NCI-H146 (cell line): ENCODE data around the gene GINM1.

ENCODE experiments used
- DNase-seq: peaks from one replicate; lab custom pipeline; 2025; lab: John Stamatoyannopoulos, UW

The GINM1 gene, protein sequence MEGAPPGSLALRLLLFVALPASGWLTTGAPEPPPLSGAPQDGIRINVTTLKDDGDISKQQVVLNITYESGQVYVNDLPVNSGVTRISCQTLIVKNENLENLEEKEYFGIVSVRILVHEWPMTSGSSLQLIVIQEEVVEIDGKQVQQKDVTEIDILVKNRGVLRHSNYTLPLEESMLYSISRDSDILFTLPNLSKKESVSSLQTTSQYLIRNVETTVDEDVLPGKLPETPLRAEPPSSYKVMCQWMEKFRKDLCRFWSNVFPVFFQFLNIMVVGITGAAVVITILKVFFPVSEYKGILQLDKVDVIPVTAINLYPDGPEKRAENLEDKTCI

GRCh38 chr6:149565527-149566409 lies at the start of gene GINM1:
Gene GINM1, plus strand, starts transcription at chr6:149566375. Its CDS starts 40 bp downstream, at chr6:149566415.
- DNase-seq = peak; percentile 96

GRCh38 chr6:149529650-149530049 lies 36.5 kb upstream of the GINM1 start:
- no peak for DNase-seq

DNA sequence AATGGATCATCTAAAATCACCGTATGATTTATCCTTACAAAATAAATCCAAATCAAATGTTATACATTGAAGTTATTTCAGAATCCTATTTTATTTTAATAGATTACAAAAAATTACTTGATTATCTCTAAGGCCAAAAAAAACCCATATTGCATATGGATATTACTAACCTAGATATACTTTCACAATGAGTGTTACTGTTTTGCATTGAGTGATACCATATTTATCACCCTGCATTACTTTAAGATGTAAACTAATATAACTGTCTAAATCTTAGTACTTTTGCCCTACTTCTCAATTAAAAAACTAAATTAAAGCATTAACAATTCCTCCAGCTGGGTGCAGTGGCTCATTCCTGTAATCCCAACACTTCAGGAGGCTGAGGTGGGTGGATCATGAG lies 31.4 kb upstream of the GINM1 start:
- DNase-seq = no peak

DNA sequence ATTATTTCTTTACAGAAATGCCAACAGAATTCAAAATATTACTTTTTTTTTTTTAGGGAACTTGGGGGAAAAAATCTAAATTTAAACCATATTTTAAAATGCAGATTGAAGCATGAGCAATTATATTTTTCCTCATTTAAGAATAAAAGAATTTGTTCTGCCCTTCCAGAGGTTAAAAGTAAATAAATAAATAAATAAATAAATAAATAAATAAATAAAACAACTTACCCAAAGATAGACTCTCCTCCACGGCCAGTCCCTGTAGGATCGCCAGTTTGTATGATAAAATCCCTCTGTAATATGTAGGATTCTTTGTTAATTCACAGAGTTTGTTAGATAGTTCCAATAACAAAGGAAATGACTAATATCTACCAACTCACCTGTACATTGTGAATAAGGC lies 25.0 kb upstream of the GINM1 start:
- no peak for DNase-seq

DNA sequence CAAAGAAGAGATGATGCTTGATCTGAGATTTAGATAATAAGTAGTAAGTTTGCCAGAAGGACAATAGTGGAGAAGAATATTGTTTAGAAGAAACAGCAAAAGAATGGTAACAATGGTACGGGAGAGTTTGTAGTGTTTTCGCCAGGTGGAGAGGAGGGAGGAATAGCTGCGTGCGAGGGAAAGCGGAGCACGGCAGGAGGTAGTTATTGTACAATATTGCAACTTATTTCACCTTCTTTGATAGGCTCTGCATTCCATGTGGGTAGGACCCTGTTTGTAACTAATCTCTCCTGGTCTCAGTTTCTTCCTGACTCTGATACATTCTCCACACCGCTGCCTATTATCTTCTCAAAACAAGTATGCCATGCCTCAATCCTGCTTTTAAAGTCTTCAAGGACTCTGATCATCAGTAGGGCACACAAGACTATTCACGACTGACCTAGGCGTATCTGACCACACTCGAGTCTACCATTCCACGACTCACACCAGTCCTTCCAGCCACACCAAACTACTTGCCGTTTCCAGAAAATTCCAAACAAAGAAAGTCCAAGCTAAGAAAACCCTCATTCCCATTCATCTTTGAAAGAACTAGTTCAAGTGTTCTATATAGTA lies 21.4 kb upstream of the GINM1 start:
- DNase-seq = peak; percentile 41

- DNase-seq = peak; percentile 61
Measured at GRCh38 chr6:149545258-149545753, 20.9 kb upstream of the GINM1 start.

DNA sequence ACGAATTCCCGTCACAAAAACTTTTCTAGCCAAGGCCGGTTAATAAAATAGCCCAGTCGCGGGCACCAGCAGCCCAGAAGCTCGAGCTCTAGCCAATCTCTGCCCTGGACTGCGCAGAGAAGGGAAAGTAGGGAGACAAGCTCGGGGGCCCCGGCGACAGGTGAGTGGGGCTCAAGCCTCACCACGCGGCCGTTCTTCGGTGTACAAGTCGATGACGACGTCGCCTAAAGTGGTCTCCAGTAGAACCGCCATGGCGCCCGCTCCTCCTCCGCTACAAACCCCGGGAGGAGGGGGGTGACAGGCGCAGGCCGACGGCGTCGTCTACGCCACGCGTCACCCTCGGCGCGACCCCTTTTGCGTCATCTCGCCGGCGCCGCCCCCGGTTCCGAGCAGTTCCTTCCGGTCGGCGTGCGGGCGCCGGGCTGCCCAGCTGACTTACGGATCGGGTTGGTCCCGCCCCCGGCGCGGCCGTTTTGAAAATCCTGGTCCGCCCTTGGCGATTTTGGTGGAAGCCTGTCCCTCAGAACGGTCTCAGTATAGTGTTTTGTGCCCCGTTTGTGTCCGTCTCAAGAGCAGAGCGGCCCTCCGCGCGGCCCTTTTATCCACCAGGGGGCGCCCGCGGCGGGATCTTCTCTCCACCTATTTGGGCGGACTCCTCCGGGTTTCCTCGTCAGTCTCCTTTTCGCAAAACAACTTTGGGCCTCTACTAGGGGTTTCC lies 20.3 kb upstream of the GINM1 start, which contains the start of gene PPIL4:
TSS of gene PPIL4 (minus strand) at position 290 of the 718 bp plus-strand sequence. CDS start at position 252, 38 bp downstream.
- peak; percentile 97 for DNase-seq

- no peak for DNase-seq
Measured at GRCh38 chr6:149551920-149552319, 14.3 kb upstream of the GINM1 start.

DNA sequence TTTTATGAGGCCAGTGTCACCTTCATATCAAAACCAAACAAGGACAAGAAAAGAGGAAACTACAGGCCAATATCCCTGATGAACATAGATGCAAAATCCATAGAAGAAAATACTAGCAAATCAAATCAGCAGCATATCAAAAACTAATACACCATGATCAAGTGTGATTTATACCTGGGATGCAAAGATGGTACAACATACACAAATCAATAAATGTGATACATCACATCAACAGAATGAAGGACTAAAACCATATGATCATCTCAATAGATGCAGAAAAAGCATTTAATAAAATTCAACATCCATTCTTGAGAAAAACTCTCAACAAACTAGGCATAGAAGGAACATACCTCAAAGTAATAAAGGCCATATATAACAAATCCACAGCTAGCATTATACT lies 8.1 kb upstream of the GINM1 start:
- DNase-seq = no peak

- DNase-seq = no peak
Measured at GRCh38 chr6:149559389-149559788, 6.8 kb upstream of the GINM1 start.

DNA sequence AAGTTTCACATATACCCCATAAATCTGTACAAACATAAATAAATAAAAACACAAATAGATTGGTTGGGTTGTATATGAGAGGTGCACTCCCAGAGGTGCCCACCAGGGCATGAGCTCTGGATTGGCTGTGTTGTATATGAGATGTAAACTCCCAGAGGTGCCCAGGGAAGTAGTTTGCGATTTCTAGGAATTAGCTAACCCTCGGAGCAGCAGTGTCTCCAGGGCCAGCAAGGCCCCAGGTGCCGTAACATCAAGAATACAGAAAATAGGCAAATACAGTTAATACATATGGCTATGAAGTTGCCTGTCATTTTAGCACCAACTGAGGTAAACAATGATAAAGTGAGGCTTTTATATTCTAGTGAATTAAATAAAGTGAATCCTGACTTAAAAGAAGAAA lies 5.4 kb upstream of the GINM1 start:
- peak; percentile 29 for DNase-seq

GRCh38 chr6:149563203-149563927 lies 2.8 kb upstream of the GINM1 start:
- no peak for DNase-seq

DNA sequence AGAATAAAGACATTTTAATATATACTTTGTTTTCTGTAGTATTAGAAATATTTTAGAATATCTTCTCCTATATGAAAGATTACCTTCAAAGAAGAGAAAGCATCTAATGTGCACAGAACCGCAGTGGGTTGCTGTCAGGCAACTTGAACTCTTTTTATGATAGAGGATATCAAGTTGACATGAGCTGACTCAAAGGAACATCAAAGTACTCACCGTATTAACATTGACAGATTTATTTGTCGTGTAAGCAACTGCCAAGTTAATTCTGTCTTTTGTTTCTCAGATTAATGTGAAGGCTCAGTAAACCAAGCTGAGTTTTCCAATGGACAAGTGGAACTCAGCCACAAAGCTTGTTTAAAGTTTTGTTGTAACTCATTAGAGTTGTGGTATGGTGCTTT lies 2.2 kb upstream of the GINM1 start:
- no peak for DNase-seq

- peak; percentile 81 for DNase-seq
Measured at GRCh38 chr6:149566410-149567193, 427 bp downstream of the GINM1 start.

GRCh38 chr6:149567194-149567586 lies 1.0 kb downstream of the GINM1 start:
- DNase-seq = no peak

DNA sequence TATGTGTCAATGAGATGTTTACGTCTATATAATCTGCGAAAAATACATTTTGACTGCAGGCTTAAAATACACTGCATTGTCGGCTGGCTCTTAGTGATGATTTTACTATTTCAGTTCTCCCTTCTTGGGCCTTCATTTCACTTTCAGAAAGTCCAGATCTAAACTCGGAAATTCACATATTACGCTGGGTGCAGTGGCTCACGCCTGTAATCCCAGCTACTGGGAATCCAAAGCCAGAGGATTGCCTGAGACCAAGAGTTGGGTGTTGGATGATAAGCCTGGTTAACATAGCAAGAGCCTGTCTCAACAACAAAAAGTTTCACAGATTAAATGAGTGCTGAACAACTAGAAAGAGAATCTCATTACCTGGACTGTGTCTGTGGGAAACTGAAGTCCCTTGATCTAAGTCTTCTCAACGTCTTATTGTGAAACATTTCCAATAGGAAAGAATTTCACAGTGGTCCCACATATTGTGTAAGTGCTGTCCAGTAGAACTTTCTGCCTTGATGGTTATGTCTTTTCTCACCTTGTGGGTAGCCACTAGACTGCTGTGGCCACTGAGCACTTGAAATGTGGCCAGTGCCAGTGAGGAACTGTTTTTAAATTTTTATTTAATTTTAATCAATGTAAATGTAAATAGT lies 1.9 kb downstream of the GINM1 start:
- DNase-seq = no peak

DNA sequence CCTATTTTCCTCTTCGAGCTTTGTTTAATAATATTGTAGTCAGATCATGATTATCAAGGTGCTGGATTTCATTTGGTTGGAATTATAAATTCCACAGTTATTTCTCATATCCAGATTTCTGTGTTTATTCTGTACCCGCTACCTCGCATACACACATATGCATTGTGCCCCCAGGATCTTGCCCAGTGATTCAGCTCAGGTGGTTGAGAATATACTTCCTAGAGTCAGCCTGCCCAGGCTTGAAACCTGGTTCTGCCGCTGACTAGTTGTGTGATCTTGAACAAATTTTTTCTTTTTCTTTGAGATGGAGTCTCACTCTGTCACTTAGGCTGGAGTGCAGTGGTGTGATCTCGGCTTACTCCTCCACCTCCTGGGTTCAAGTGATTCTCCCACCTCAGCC lies 14.7 kb downstream of the GINM1 start:
- DNase-seq = no peak

- DNase-seq = no peak
Measured at GRCh38 chr6:149581349-149581748, 15.2 kb downstream of the GINM1 start.

DNA sequence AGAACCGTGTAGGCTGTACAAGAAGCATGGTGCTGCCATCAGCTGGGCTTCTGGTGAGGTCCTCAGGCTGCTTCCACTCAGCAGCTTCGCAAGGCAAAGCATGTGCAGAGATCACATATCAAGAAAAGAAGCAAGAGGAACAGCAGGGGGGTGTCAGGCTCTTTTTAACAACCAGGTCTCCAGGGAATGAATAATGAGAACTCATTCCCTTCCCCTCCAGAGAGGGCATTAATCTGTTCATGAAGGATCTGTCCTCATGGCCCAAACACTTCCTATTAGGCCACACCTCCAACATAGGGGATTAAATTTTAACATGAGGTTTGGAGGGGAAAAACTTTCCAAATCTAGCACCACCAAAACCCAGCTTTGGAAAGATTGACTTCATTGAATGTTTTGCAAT lies 20.0 kb downstream of the GINM1 start:
- no peak for DNase-seq

DNA sequence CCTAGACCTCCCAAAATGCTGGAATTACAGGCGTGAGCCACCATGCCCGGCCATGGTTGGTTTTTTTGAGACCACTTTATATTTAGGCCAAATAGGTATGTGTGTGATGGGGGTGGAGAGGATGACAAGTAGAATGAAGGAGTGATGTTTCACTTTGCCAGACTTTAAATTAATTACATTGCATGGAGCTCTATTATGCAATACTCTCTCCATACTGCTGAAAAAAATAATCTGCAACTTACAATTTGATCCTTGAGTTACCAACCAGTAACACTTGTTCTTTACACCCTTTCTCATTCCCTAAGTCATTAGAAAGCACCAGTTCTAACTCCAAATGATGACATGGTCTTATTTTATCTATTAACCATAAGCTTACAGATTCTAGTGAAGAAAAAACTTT lies 26.8 kb downstream of the GINM1 start:
- DNase-seq = no peak
